Placental epithelial cell (primary cell): Measurements from ENCODE around the gene FZR1. TPM values are rescaled to one million over a fixed set of nuclear protein-coding genes. Genes with fewer than 3 reads are reported as not detected.

ENCODE experiments used
- small RNA-seq: library from RNA; depleted of rRNA; stranded (forward); fragments of <200 nt; gene quantifications from one replicate; pipeline ENCODE3, GENCODE V24; 2012
- total RNA-seq: library from RNA; depleted of rRNA; stranded (reverse); fragments of >200 nt; gene quantifications from 2 replicates; pipeline ENCODE4 v1.2.3, GENCODE V29; 2012

The FZR1 gene
- 72.6 and 86.3 TPM in 2 replicates for total RNA-seq

GRCh38 chr19:3505598-3506383 is at the start of gene FZR1:
FZR1 (plus strand) TSS chr19:3506311; CDS start chr19:3522990, 16,679 bp downstream.

GRCh38 chr19:3480383-3481091 is 25.6 kb upstream of the FZR1 start, which contains the start of gene SMIM24:
SMIM24 (minus strand) TSS chr19:3480525; CDS start chr19:3480463, 62 bp downstream.

GRCh38 chr19:3483226-3483628 is 22.9 kb upstream of the FZR1 start, which contains the start of gene SMIM44:
SMIM44 (minus strand) TSS chr19:3483441; CDS start chr19:3483403, 38 bp downstream.

GRCh38 chr19:3500429-3501101 is 5.5 kb upstream of the FZR1 start, which contains the start of gene DOHH:
DOHH (minus strand) TSS chr19:3500674; CDS start chr19:3496814, 3,860 bp downstream.

GRCh38 chr19:3538965-3539755 is 33.0 kb downstream of the FZR1 start, which contains the start of gene TEKTIP1:
TEKTIP1 (plus strand) TSS chr19:3539174; CDS start chr19:3539178, 4 bp downstream.

GRCh38 chr19:3557461-3558248 is 51.5 kb downstream of the FZR1 start, which contains the start of gene MFSD12:
MFSD12 (minus strand) TSS chr19:3557586; CDS start chr19:3557403, 183 bp downstream.

GRCh38 chr19:3572855-3573161 is 66.7 kb downstream of the FZR1 start, which contains the start of gene HMG20B:
HMG20B (plus strand) TSS chr19:3572944; CDS start chr19:3573310, 366 bp downstream.

GRCh38 chr19:3585301-3586126 is 79.4 kb downstream of the FZR1 start, which contains the start of gene GIPC3:
GIPC3 (plus strand) TSS chr19:3585478; CDS start chr19:3585598, 120 bp downstream.

Small RNA genes lying within 50 kb of the gene (small RNA-seq; reads per million reads assigned to genes)
- gene AC005786.1 (not detected), gene RF00212 (not detected)

Other genes with a start within 250 kb of the FZR1 start
- 15.8 and 16.9 TPM in 2 replicates for gene NFIC, start 139.7 kb upstream of the FZR1 start, total RNA-seq
- gene SMIM24, start 25.8 kb upstream of the FZR1 start, total RNA-seq: not detected in 2 replicates
- gene SMIM44, start 22.9 kb upstream of the FZR1 start, total RNA-seq: not detected in 2 replicates
- gene DOHH, start 5.6 kb upstream of the FZR1 start, total RNA-seq: 5.9 and 8.2 TPM in 2 replicates
- gene TEKTIP1, start 32.9 kb downstream of the FZR1 start, total RNA-seq: 0.22 and 0.39 TPM in 2 replicates
- gene MFSD12, start 51.3 kb downstream of the FZR1 start, total RNA-seq: 92.3 and 93.4 TPM in 2 replicates
- gene HMG20B, start 66.6 kb downstream of the FZR1 start, total RNA-seq: 111 TPM in 2 replicates
- under 0.01 TPM in 1 of 2 replicates, not detected in the other for gene GIPC3, start 79.2 kb downstream of the FZR1 start, total RNA-seq
- gene TBXA2R, start 100.6 kb downstream of the FZR1 start, total RNA-seq: 4.3 and 6.7 TPM in 2 replicates
- 27.1 and 27.5 TPM in 2 replicates for gene CACTIN, start 120.5 kb downstream of the FZR1 start, total RNA-seq
- gene PIP5K1C, start 194.2 kb downstream of the FZR1 start, total RNA-seq: 17.3 and 26.2 TPM in 2 replicates
- gene TJP3, start 202.1 kb downstream of the FZR1 start, total RNA-seq: 0.39 TPM in 1 of 2 replicates, not detected in the other